GM06990 (cell line): ENCODE results near the gene DNAJC17.

ENCODE experiments used
- DNase-seq: peaks from one replicate; pipeline ENCODE4 v3.0.0-alpha.2; 2011; ENCODE audit not compliant: insufficient read length; ENCODE audit errors: extremely low read depth
- H3K27me3 ChIP-seq: replicated peaks from 2 replicates; pipeline ENCODE4 v1.6.0; 2011; ENCODE audit warnings: low read length; ENCODE audit not compliant: control insufficient read depth, insufficient read depth
- H3K36me3 ChIP-seq: 2 replicates; pipeline ENCODE4 v1.5.1; 2011; ENCODE audit warnings: low read length; ENCODE audit not compliant: control insufficient read depth, insufficient read depth
- H3K4me3 ChIP-seq: replicated peaks from 2 replicates; pipeline ENCODE4 v1.5.1; 2011; ENCODE audit warnings: low read depth, mild to moderate bottlenecking, control low read depth, low read length
- TF ChIP-seq, protein P1 (sequence below): IDR thresholded peaks from 2 replicates; pipeline ENCODE4 v1.5.1; 2011; ENCODE audit warnings: low read length, control low read depth, mild to moderate bottlenecking, inconsistent platforms; ENCODE audit not compliant: insufficient read depth, poor library complexity, severe bottlenecking

DNAJC17 gene

DNA sequence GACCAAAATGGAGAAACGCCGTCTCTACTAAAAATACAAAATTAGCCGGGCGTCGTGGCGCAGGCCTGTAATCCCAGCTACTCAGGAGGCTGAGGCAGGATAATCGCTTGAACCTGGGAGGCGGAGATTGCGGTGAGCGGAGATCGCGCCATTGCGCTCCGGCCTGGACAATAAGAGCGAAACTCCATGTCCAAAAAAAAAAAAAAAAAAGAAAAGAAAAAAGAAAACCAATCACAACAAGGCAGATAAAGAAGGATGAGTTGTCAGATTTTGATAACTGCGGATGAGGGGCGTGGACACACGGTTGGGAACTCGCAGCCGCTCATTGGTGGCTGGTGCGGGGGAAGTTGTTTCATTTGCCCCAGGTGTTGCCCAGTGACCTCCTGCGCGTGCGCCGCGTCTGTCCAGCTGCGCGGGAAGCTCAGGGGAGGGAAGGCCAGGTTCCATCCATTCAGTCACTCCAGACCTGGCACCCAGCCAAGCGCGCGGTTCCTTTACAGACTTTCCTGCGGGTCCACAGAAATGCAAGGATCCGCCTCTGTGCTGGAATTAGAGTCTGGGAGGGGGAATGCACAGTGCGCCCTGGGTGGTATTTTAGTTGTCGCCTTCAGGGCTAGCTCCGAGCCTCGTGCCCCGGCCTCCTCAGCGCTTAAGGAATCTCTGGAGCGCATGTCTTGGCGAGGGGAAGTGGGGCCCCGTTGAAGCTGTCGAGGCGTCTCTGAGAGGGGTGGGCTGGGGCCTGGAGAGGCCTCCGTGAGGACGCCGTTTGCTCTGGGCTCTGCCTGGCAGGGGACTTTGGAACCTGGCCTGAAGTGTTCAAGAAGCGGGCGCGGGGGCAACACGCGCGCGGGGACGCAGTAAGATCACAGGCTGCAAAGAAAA, 44.1 kb downstream of the DNAJC17 start:
- H3K4me3 ChIP-seq = peak overlapping the region; percentile 69
- H3K27me3 ChIP-seq = no peaks in the 10 kb centered on the region
- peaks cover 6% of the 10 kb centered on the region for H3K36me3 ChIP-seq
- TF ChIP-seq, protein P1, sequence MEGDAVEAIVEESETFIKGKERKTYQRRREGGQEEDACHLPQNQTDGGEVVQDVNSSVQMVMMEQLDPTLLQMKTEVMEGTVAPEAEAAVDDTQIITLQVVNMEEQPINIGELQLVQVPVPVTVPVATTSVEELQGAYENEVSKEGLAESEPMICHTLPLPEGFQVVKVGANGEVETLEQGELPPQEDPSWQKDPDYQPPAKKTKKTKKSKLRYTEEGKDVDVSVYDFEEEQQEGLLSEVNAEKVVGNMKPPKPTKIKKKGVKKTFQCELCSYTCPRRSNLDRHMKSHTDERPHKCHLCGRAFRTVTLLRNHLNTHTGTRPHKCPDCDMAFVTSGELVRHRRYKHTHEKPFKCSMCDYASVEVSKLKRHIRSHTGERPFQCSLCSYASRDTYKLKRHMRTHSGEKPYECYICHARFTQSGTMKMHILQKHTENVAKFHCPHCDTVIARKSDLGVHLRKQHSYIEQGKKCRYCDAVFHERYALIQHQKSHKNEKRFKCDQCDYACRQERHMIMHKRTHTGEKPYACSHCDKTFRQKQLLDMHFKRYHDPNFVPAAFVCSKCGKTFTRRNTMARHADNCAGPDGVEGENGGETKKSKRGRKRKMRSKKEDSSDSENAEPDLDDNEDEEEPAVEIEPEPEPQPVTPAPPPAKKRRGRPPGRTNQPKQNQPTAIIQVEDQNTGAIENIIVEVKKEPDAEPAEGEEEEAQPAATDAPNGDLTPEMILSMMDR = no peak
- DNase-seq = peak; percentile 55

DNA sequence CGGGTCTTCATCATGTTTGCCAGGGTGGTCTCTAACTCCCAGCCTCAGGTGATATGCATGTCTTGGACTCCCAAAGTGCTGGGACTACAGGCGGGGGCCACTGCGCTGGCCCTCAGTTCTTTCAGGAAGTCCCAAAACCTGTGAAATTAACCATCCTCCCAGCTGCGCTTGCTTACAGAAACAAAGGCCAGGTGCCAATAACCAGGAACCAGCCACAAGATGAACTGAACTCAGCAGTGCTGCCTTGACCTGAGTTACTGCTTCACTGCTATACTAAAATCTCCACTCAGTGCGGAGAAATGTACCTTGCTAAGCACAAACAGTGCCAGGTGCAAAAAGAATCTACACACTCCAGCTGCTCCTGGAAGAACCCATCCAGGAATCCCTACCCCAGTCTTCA, 47.3 kb downstream of the DNAJC17 start:
- Histone ChIP-seq H3K36me3 (no peaks in the 10 kb centered on the region), H3K4me3 (no peak overlapping the region), H3K27me3 (no peaks in the 10 kb centered on the region)
- TF ChIP-seq, protein P1 = no peak
- no peak for DNase-seq

DNA sequence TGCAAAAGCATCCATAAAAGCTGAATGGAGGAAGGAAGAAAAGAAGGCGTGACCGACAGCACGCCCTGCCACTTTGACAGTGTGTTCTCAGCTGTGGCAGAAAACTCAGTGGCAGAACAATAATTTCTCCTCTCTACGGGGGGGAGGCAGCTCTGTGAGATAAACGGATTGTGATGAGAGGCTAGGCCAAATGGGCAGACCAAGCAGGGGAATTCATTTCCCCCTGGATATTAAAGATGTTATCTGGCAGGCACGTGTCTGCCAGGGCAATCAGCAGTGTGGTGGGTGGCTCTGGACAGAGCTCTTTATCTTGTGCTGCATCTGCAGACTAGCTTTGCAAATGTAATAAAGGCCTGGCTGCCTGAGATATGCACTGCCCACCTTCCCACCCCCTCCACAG, 50.3 kb downstream of the DNAJC17 start:
- no peak for DNase-seq
- Histone ChIP-seq H3K4me3 (no peak overlapping the region), H3K36me3 (peaks cover under 1% of the 10 kb centered on the region; the same call in 1 of the 2 replicates), H3K27me3 (no peaks in the 10 kb centered on the region)
- TF ChIP-seq, protein P1 = no peak

DNA sequence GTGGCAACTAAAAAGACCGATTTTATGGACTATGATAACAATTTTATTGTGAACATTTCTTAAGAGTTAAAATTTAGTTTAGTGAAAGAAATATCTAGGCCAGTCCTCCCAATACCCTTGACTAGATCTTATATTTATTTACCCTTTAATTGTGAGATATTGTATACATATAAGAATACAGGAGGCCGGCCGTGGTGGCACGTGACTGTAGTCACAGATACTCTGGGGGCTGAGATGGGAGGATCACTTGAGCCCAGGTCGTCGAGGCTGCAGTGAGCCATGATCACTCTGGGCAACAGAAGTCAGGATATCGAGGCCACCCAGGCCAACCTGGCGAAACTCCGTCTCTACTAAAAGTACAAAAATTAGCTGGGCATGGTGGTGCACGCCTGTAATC, 51.5 kb downstream of the DNAJC17 start:
- TF ChIP-seq, protein P1 = no peak
- peak overlapping the region; percentile 98 for H3K4me3 ChIP-seq
- no peak for DNase-seq

DNA sequence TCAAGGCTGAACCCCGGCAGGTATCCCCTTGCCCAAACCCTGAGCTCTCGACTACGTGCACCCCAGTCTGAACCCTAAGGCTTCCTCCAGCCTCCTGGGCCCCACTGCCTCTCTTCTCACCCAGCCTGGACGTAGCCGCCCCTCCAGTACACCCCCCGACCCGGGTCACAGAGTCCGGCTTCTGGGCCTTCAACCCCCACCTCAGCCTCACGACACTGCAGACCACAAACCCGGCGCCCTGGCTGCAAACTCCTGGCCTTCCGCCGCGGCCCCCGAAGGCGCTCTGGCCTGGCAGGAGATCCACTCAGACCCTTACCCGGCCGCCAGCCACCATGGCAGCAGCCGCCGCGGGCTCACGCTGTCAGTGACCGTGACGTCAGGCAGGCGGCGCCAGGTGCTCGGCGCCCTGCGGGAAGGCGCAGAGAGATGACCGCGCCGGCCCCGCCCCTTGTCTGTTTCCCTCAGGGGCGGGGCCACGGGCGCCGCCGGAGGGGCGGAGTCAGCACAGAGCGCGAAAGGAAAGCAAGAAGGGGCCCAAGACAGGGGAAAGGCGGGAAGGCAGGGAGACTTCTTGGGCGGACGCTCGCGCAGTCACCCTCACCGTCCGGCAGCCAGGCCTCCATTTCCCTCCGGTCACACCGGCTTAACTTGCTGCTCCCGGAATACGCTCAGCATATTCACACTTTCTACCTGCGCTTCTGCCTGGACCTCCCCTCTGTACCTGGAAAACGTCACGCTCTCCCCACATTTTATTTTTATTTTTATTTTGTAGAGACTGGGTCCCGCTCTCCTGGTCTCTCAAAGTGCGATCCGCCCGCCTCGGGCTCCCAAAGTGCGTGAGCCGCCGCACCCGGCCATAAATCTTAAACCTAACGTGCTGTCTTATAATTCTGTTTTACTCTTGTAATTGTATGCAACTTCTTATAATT, 52.1 kb downstream of the DNAJC17 start, which contains the start of gene RMDN3:
RMDN3 (minus strand) TSS at position 372 of the 929 bp plus-strand sequence. CDS start 471 bp downstream, outside the sequence.
- Histone ChIP-seq H3K27me3 (no peaks in the 10 kb centered on the region), H3K4me3 (peak within 1 kb of the TSS; percentile 98), H3K36me3 (peaks cover 11% of the 10 kb centered on the region)
- TF ChIP-seq, protein P1 = no peak
- peak; percentile 97 for DNase-seq

More for the DNA sequence above, 51.5 kb downstream of the DNAJC17 start:
- Histone ChIP-seq H3K27me3 (no peaks in the 10 kb centered on the region), H3K36me3 (peaks cover 6% of the 10 kb centered on the region)
